Hematopoietic multipotent progenitor cell treated with erythropoietin and hydrocortisone succinate and interleukin-3 and kit ligand, for 17 days (in vitro differentiated cells): ENCODE data around the gene ATP6AP2.
"Not testable (repeated sequence)": the region's sequence is repeated elsewhere in the genome, so short reads cannot be mapped to it uniquely, and the experiment has no call there.

Source experiments
- DNase-seq: peaks from one replicate; pipeline ENCODE4 v3.0.0-alpha.2; 2015; ENCODE audit warnings: low spot score

Gene ATP6AP2

GRCh38 chrX:40575411-40575810 is 5.4 kb upstream of the ATP6AP2 start:
- DNase-seq = peak; percentile 40

- no peak for DNase-seq
Observed at GRCh38 chrX:40576291-40576690, 4.5 kb upstream of the ATP6AP2 start.

- no peak for DNase-seq
Observed at GRCh38 chrX:40578039-40578695, 2.6 kb upstream of the ATP6AP2 start.

DNA sequence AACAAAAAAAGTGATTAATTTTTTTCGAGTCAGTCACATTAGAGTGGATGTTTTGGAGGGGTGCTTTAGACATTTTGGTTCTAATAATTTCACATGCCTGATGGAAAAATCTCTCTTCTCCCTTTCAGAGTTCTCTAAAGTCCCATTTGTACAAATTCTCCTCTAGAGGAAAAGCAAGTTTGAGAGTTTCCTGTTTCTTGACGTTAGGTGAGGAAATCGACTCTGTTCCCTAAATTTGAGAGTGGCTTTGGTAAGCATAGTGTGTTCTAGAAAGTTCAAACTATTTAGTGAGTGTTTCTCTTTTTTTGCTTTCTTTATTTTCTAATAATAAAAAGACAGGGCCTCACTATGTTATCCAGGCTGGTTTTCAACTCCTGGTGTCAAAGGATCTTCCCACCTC is 1.6 kb upstream of the ATP6AP2 start:
- no peak for DNase-seq

GRCh38 chrX:40579900-40580536 is 752 bp upstream of the ATP6AP2 start:
- DNase-seq = no peak

GRCh38 chrX:40581336-40581920 is 658 bp downstream of the ATP6AP2 start:
- no peak for DNase-seq

- DNase-seq = not testable (repeated sequence)
Observed at GRCh38 chrX:40582178-40582577, 1.4 kb downstream of the ATP6AP2 start.

DNA sequence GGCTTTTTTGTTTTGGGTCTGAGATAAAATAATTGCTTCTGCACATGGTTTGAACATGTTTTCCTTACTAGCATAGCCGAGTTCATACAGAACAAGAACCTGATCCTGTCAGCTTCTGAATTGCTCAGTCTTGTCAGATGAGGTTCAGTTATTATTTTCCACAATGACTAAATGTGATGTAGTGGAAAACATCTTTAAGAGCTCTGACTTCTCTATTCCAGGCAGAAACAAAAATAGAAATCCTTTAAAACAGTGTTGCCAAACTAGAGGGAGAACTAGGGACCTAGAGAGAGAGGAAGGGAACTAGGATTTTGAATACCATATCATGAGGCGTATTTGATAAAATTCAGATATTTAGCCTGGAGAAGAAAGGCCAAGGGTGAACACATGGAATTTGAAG is 2.0 kb downstream of the ATP6AP2 start:
- DNase-seq = no peak

DNA sequence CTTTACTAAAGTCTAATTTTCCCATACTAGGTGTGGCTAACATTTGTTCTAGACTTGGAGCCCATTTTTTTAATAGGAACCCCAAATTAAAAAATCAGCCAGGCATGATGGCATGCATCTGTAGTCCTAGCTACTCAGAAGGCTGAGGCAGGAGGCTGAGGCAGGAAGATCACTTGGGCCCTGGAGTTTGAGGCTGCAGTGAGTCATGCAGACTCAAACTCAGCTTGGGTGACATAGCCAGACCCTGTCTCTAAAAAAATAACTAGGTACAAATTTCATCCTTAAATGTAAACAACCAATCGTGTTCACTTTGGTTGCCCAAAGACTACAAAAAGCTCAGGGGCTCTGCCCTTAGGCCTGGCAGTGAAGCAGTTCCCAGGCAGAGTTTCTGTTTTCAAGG is 6.9 kb downstream of the ATP6AP2 start:
- DNase-seq = not testable (repeated sequence)

- DNase-seq = not testable (repeated sequence)
Observed at GRCh38 chrX:40589616-40590321, 9.0 kb downstream of the ATP6AP2 start.

- DNase-seq = no peak
Observed at GRCh38 chrX:40603446-40603845, 22.7 kb downstream of the ATP6AP2 start.

DNA sequence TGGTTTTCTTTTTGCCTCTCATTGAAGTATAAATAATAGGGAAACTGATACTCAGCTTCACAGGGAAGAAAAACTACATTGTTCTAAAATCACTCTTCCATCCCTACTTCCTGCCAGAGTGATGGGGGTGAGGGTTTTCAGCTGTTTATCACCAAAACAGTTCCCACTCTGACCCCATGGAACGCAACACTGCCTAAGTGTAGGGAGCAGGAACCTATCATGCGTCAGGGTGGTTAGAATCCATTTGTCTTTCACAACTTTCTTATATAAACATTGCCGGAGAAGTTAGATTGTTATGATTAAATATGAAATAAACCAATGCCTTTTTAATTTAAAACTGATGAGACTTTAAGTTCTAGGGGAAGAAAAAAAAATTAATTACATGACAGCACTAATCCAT is 26.6 kb downstream of the ATP6AP2 start:
- no peak for DNase-seq

GRCh38 chrX:40612511-40612910 is 31.7 kb downstream of the ATP6AP2 start:
- DNase-seq = no peak

- DNase-seq = no peak
Observed at GRCh38 chrX:40615976-40616375, 35.2 kb downstream of the ATP6AP2 start.

DNA sequence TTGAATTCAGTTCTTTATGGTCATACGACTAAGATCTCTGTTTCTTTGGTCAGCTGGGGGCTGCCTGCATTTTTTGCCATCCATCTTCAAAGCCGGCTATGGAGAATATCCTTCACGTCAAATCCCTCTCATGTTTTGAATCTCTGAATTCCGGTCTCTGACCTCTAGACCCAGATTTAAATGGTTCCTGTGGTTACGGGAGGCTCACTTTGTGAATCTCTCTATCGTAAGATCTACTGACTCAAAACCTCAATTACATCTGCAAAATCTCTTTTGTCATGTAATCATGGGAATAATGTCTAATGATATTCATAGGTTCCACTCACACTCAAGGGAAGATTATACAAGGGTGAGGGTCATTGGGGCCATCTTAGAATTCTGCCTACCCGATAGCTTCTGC is 36.8 kb downstream of the ATP6AP2 start:
- DNase-seq = no peak

- no peak for DNase-seq
Observed at GRCh38 chrX:40622479-40623138, 41.8 kb downstream of the ATP6AP2 start.

DNA sequence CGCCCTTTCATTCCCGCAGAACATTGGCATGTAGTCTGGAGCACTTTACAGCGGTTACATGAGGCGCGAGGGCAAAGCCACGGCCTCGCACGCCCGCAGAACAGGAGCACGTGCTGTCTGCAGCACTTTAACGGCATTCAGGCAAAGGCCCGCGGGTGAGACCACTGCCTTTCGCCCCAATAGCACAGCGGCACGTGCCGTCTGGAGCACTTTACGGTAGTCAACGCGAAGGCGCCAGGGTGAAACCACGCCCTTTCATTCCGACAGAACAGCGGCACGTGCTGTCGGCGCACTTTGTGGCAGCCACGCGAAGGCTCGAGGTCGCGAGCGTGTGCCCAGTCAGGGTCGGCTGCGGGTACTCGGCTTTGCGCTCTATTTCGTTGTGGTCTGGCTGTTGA is 42.4 kb downstream of the ATP6AP2 start, which contains the start of gene MPC1L:
Gene MPC1L (plus strand): TSS at position 290 of the 398 bp plus-strand sequence. CDS start 138 bp downstream, outside the sequence.
- DNase-seq = no peak

- no peak for DNase-seq
Observed at GRCh38 chrX:40623665-40624064, 42.9 kb downstream of the ATP6AP2 start.

DNA sequence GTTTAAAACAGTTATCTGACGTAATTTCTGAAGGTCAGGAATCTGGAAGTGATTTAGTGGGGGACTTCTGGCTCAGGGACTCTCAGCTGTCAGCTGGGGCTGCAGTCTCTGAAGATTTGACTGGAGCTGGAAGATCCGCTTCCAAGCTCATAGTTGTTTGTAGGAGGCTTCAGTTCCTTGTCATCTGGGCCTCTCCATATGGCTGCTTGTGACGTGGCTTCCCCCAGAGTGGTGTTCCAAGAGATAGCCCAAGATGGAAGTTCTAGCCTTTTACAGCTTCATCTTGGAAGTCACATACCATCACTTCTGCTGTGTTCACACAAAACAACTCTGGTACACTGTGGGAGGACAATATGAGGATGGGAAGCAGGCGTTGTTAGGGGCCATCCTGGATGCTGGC is 44.5 kb downstream of the ATP6AP2 start:
- no peak for DNase-seq

DNA sequence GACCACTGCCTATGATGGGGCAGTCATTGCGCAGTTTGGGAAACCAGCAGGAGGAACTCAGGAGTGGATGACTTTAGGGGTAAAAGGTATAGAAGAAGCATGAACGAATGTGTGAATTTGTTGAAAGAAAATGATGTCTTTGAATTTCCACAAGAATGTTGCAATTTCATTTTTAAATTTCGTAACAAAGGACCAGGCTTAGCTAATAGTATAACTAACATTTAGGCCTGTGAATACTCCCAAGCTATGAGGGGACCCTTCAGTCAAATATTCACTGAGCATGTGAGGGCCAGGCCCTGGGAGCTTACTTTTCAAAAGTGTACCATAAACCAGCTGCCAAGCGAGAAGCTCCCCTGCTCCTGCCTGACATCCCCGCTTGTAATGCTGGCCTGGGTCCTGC is 47.7 kb downstream of the ATP6AP2 start:
- no peak for DNase-seq

DNA sequence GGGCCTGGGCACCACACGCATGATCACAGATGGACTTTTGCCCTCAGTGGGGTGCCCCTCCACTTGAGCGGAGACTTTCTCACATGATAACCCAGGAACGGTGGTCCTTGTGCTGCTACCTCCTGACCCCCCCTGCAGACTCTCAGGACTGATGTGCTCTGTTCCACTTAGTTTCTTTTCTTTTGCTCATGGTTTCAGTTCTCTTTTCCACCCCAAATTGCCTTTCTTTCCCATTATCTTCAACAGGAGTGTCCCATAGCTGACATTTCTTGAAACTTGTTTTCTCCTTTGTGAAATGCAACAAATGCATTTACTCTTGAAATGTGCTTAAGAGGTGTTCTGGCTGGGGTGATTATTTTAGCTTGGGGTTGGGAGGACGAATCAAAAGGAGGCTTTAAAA is 51.4 kb downstream of the ATP6AP2 start:
- no peak for DNase-seq

DNA sequence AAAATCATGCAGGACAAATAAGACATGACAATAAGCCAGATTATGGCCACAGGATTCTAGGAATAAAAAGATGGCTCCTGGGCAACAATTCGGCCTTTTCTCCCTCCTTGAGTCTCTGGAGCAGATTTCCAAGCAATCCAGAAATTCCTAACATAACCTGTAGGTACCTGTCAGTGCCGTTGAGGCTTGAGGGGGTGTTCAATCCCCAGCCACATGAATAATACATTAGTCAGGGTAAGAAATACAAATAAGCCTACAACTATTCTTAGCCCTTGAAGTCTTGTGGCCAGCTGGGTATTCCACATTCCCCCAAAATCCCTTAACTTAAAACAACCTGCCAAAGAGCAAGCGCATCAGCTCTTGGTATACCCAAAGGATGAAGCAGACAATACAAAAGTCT is 56.9 kb downstream of the ATP6AP2 start:
- no peak for DNase-seq
